Measurements from ENCODE around the gene ENDOU. TPM values are rescaled to one million over a fixed set of nuclear protein-coding genes. Genes with fewer than 3 reads are reported as not detected.

The ENDOU gene
- total RNA-seq, 4 donors from 2014 or later: 0.32 TPM; not detected in 3

Other genes starting within 250 kb of the ENDOU start
- 10 to 100 TPM in 1 of 4 donors, 1 to 10 TPM in 3; 8.1 to 16.0 (median 9.3) TPM for gene RPAP3, start 19.5 kb downstream of the ENDOU start, total RNA-seq
- 10 to 100 TPM in 2 of 4 donors, 1 to 10 TPM in 2; 8.1 to 51.7 (median 24.6) TPM for gene RAPGEF3, start 33.4 kb upstream of the ENDOU start, total RNA-seq
- gene SLC48A1, start 47.7 kb upstream of the ENDOU start, total RNA-seq: 10 to 100 TPM; 19.9 to 76.7 (median 23.1) TPM
- 100 to 1,000 TPM in 1 of 4 donors, 10 to 100 TPM in 3; 19.4 to 133 (median 28.3) TPM for gene HDAC7, start 94.4 kb upstream of the ENDOU start, total RNA-seq
- gene VDR, start 179.5 kb upstream of the ENDOU start, total RNA-seq: 100 to 1,000 TPM in 2 of 4 donors, 10 to 100 TPM in 2; 62.3 to 191 (median 117) TPM
- 100 to 1,000 TPM in 2 of 4 donors, 10 to 100 TPM in 2; 51.9 to 258 (median 113) TPM for gene TMEM106C, start 238.1 kb upstream of the ENDOU start, total RNA-seq